RWPE2 (cell line): Measurements from ENCODE around the gene CROCC.
A peak's percentile ranks its signal among the peaks of the same experiment; 100 is the strongest.
"Not testable (repeated sequence)": the region's sequence is repeated elsewhere in the genome, so short reads cannot be mapped to it uniquely, and the experiment has no call there.

Experiments used
- ATAC-seq: fragments of 200-7000 bp; cut with Tn5 transposase; 3 replicates; pipeline ENCODE4 v1.9.1; 2021; ENCODE audit warnings: low read depth
- DNase-seq: peaks from one replicate; pipeline ENCODE4 v3.0.0-alpha.2; 2020; ENCODE audit warnings: low spot score
- H3K27ac ChIP-seq: fragments of 450-650 bp; 2 replicates; pipeline ENCODE4 v1.5.1; 2017; ENCODE audit warnings: mild to moderate bottlenecking; ENCODE audit not compliant: poor library complexity, severe bottlenecking
- H3K27me3 ChIP-seq: fragments of 250-450 bp; sonication (Bioruptor Pico); 2 replicates; pipeline ENCODE4 v1.5.1; 2021; ENCODE audit warnings: mild to moderate bottlenecking, moderate library complexity; ENCODE audit not compliant: insufficient read depth, poor library complexity, severe bottlenecking
- H3K36me3 ChIP-seq: fragments of 250-450 bp; sonication (Bioruptor Pico); 2 replicates; pipeline ENCODE4 v1.5.1; 2020; ENCODE audit warnings: low read depth, mild to moderate bottlenecking, moderate library complexity
- H3K4me1 ChIP-seq: fragments of 250-450 bp; sonication (Bioruptor Pico); 2 replicates; pipeline ENCODE4 v1.5.1; 2021; ENCODE audit warnings: mild to moderate bottlenecking, moderate library complexity; ENCODE audit not compliant: insufficient read depth, poor library complexity, severe bottlenecking
- H3K4me3 ChIP-seq: fragments of 250-450 bp; sonication (Bioruptor Pico); 2 replicates; pipeline ENCODE4 v1.5.1; 2021; ENCODE audit warnings: mild to moderate bottlenecking, moderate library complexity; ENCODE audit not compliant: severe bottlenecking
- H3K9me3 ChIP-seq: fragments of 250-450 bp; sonication (Bioruptor Pico); 2 replicates; pipeline ENCODE4 v1.5.1; 2021; ENCODE audit warnings: mild to moderate bottlenecking, moderate library complexity; ENCODE audit not compliant: severe bottlenecking
- CTCF ChIP-seq: fragments of 450-650 bp; IDR thresholded peaks from one replicate; pipeline ENCODE4 v1.5.1; 2017; ENCODE audit warnings: mild to moderate bottlenecking, moderate library complexity; ENCODE audit not compliant: poor library complexity, severe bottlenecking

Gene CROCC

GRCh38 chr1:16958475-16958874 is 36.7 kb downstream of the CROCC start:
- Histone ChIP-seq H3K27me3 (no peaks in the 10 kb centered on the region), H3K9me3 (no peaks in the 10 kb centered on the region), H3K4me1 (no peaks in the 10 kb centered on the region), H3K27ac (no peak overlapping the region), H3K4me3 (no peak overlapping the region), H3K36me3 (no peaks in the 10 kb centered on the region)
- no peak for DNase-seq
- ATAC-seq: no peak
- TF ChIP-seq CTCF: no peak

- ATAC-seq (peak; percentile 90), DNase-seq (peak; percentile 89)
- TF ChIP-seq CTCF: peak; percentile 96
- Histone ChIP-seq H3K27ac (peak overlapping the region; percentile 9), H3K27me3 (no peaks in the 10 kb centered on the region), H3K4me1 (no peaks in the 10 kb centered on the region), H3K36me3 (no peaks in the 10 kb centered on the region), H3K4me3 (peak overlapping the region; percentile 45), H3K9me3 (no peaks in the 10 kb centered on the region)
These were observed 39.0 kb downstream of the CROCC start for GRCh38 chr1:16960560-16961296.

GRCh38 chr1:16961297-16962133 is 39.8 kb downstream of the CROCC start:
- Histone ChIP-seq H3K4me1 (no peaks in the 10 kb centered on the region), H3K27me3 (no peaks in the 10 kb centered on the region), H3K9me3 (no peaks in the 10 kb centered on the region), H3K36me3 (no peaks in the 10 kb centered on the region), H3K4me3 (peak overlapping the region; percentile 45), H3K27ac (no peak overlapping the region)
- no peak for ATAC-seq
- DNase-seq: no peak
- TF ChIP-seq CTCF: no peak

- H3K4me1 ChIP-seq, H3K27ac ChIP-seq, DNase-seq, H3K9me3 ChIP-seq, H3K36me3 ChIP-seq, ATAC-seq, H3K27me3 ChIP-seq, H3K4me3 ChIP-seq: not testable (repeated sequence)
These were observed 42.4 kb downstream of the CROCC start for GRCh38 chr1:16964169-16964568.

GRCh38 chr1:16965486-16966067 is 43.8 kb downstream of the CROCC start:
- H3K4me3 ChIP-seq: no peak overlapping the region
- H3K27me3 ChIP-seq: no peaks in the 10 kb centered on the region
- DNase-seq: no peak

More at GRCh38 chr1:16965486-16966067, 43.8 kb downstream of the CROCC start:
- no peak for ATAC-seq
- Histone ChIP-seq H3K9me3 (no peaks in the 10 kb centered on the region), H3K4me1 (no peaks in the 10 kb centered on the region), H3K27ac (no peak overlapping the region), H3K36me3 (no peaks in the 10 kb centered on the region)
- no peak for TF ChIP-seq CTCF
